ENCODE data around the gene PALM3.

- no peak for TF ChIP-seq POLR2A (IDR thresholded peaks at IDR 0.05)
- no peak for TF ChIP-seq POLR2AphosphoS5 (IDR thresholded peaks at IDR 0.05)
- TF ChIP-seq CTCF (IDR thresholded peaks at IDR 0.05), result no peak
These were observed 7.8 kb downstream of the PALM3 start for GRCh38 chr19:14054099-14054498.
